HEK293T (cell line): ENCODE results near the gene ST6GAL1.

Experiments used
- CTBP1 ChIP-seq: fragments of 450-650 bp; IDR thresholded peaks from 2 replicates; pipeline ENCODE4 v1.6.1; 2016; ENCODE audit warnings: borderline replicate concordance
- FOXM1 ChIP-seq: fragments of 450-650 bp; IDR thresholded peaks from 2 replicates; pipeline ENCODE4 v1.6.1; 2017; ENCODE audit warnings: mild to moderate bottlenecking, borderline replicate concordance
- HDGF ChIP-seq: fragments of 450-650 bp; IDR thresholded peaks from 2 replicates; pipeline ENCODE4 v1.6.1; 2017; ENCODE audit warnings: antibody characterized with exemption, borderline replicate concordance
- LEF1 ChIP-seq: fragments of 450-650 bp; IDR thresholded peaks from 2 replicates; pipeline ENCODE4 v1.6.1; 2017; ENCODE audit warnings: mild to moderate bottlenecking, borderline replicate concordance
- NFRKB ChIP-seq: fragments of 450-650 bp; IDR thresholded peaks from 2 replicates; pipeline ENCODE4 v1.6.1; 2016; ENCODE audit warnings: mild to moderate bottlenecking, moderate library complexity
- SP1 ChIP-seq: fragments of 450-650 bp; IDR thresholded peaks from 2 replicates; pipeline ENCODE4 v1.6.1; 2017
- TARDBP ChIP-seq: fragments of 450-650 bp; IDR thresholded peaks from 2 replicates; pipeline ENCODE4 v1.6.1; 2016
- ZNF384 ChIP-seq: fragments of 450-650 bp; IDR thresholded peaks from 2 replicates; pipeline ENCODE4 v1.6.1; 2016

DNA sequence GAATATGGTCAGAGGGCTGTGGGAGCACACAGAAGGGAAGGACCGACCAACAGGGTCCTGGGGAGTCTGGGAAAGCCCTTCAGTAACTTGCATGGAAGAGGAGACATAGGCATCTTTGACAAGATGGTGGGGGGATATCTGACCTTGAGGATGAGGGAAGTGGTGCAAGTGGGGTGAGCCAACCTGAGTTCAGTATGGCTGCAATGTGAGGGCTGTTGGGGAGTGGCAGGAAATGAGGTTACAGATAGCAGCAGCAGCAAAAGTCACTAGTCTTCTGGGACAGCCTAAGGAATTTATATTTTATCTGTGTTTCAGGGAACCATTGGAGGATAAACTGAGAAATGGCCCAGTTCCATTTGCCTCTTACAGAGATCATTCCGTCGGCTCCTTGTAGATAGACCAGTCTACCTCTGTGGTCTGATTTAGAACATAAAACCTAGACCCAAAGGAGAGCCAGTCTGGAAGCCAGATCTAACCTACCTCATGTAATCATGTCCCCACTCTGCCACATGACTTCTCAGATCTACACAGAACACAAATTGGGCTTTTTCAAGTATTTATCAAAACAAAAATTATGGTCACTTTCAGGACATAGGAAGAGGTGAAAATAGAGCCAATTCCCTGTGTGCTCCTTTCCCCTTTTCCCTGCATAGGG is 75.6 kb downstream of the ST6GAL1 start:
- TF ChIP-seq LEF1 (no peak), ZNF384 (no peak), NFRKB (no peak), SP1 (no peak), CTBP1 (no peak), HDGF (no peak), TARDBP (no peak), FOXM1 (no peak)
